Adipocyte (in vitro differentiated cells): ENCODE results near the gene DGAT2.
"Not testable (repeated sequence)": the region's sequence is repeated elsewhere in the genome, so short reads cannot be mapped to it uniquely, and the experiment has no call there.

Source experiments
- DNase-seq: peaks from one replicate; pipeline ENCODE4 v3.0.0-alpha.2; 2015; ENCODE audit warnings: low read depth
- H3K27me3 ChIP-seq: replicated peaks from 2 replicates; pipeline ENCODE4 v1.7.0; 2013; ENCODE audit warnings: mild to moderate bottlenecking, low read length, moderate library complexity; ENCODE audit not compliant: control insufficient read depth, insufficient read depth
- H3K36me3 ChIP-seq: 2 replicates; pipeline ENCODE4 v1.7.0; 2013; ENCODE audit warnings: low read length, mild to moderate bottlenecking, moderate library complexity; ENCODE audit not compliant: control insufficient read depth, insufficient read depth, severe bottlenecking
- H3K4me1 ChIP-seq: 2 replicates; pipeline ENCODE4 v1.7.0; 2013; ENCODE audit warnings: mild to moderate bottlenecking, low read length, moderate library complexity; ENCODE audit not compliant: control insufficient read depth, insufficient read depth
- H3K4me3 ChIP-seq: 2 replicates; pipeline ENCODE4 v1.7.0; 2013; ENCODE audit warnings: mild to moderate bottlenecking, low read length, moderate library complexity
- H3K9ac ChIP-seq: 2 replicates; pipeline ENCODE4 v1.7.0; 2013; ENCODE audit warnings: mild to moderate bottlenecking, low read length, moderate library complexity
- H3K9me3 ChIP-seq: 2 replicates; pipeline ENCODE4 v1.7.0; 2013; ENCODE audit warnings: mild to moderate bottlenecking, low read length, moderate library complexity; ENCODE audit not compliant: control insufficient read depth

Gene DGAT2

GRCh38 chr11:75733431-75734107 is 35.0 kb upstream of the DGAT2 start:
- H3K36me3 ChIP-seq = no peaks in the 10 kb centered on the region
- peak overlapping the region; percentile 22 for H3K9ac ChIP-seq
- peaks cover 30% of the 10 kb centered on the region for H3K4me1 ChIP-seq
- DNase-seq = peak; percentile 25
- no peak overlapping the region for H3K4me3 ChIP-seq
- no peaks in the 10 kb centered on the region for H3K27me3 ChIP-seq
- H3K9me3 ChIP-seq = no peaks in the 10 kb centered on the region

- no peak for DNase-seq
- Histone ChIP-seq H3K27me3 (no peaks in the 10 kb centered on the region), H3K4me3 (no peak overlapping the region), H3K4me1 (peaks cover 30% of the 10 kb centered on the region), H3K9me3 (no peaks in the 10 kb centered on the region), H3K9ac (no peak overlapping the region), H3K36me3 (no peaks in the 10 kb centered on the region)
Measured at GRCh38 chr11:75734491-75735180, 33.9 kb upstream of the DGAT2 start.

DNA sequence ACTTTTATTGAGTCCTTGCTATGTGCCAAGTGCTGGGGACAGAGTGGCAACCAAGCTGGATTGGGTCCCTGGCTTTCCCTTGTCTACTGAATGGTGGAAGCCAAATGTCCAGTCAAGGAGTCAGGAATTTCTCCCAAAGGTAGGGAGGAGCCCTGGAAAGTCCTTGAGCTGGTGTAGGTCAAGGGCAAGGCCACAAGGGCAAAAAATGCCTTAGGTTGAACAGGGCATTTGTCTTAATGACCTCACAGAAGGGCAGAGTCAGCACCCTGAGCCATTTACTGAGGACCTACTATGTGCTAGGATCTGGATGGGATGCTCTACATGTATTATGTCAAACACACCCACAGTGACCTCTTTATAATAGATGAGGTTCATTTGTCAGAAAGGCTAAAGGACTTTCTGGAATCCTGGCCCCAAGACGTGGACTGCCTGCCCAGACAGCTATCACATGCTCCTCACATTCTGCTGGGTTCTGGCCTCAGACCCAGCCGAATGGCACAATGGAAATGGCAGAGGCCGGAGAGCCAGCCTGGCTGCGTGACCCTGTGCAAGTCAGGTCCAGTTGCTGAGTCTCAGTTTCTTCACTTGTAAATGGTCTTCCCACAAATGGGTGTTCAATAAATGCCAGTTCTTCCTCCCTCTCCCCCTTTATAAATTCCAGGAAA is 33.3 kb upstream of the DGAT2 start:
- Histone ChIP-seq H3K9ac (no peak overlapping the region), H3K36me3 (no peaks in the 10 kb centered on the region), H3K4me1 (peaks cover 30% of the 10 kb centered on the region), H3K4me3 (no peak overlapping the region), H3K27me3 (no peaks in the 10 kb centered on the region), H3K9me3 (no peaks in the 10 kb centered on the region)
- no peak for DNase-seq

DNA sequence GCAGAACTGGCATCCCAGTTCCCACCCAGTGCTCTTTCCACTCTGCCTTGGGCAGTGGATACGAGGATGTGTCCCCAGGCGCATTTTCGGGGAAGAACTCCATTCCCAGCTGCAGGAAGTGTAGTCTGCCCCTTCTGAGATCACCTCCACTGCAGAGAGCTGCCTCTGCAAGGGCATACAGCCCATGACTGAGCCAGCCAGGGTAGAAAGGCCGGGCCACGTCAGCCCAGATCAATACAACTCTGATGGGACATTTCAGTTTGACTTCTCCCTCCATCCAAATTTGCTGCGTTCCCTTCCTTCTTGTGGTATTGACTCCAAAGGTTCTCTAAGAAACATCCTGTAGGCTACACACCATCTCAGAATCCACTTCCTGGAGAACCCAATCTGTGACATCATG is 31.3 kb upstream of the DGAT2 start:
- Histone ChIP-seq H3K36me3 (no peaks in the 10 kb centered on the region), H3K4me1 (peaks cover 30% of the 10 kb centered on the region), H3K9ac (no peak overlapping the region), H3K27me3 (no peaks in the 10 kb centered on the region), H3K9me3 (no peaks in the 10 kb centered on the region), H3K4me3 (no peak overlapping the region)
- DNase-seq = no peak

DNA sequence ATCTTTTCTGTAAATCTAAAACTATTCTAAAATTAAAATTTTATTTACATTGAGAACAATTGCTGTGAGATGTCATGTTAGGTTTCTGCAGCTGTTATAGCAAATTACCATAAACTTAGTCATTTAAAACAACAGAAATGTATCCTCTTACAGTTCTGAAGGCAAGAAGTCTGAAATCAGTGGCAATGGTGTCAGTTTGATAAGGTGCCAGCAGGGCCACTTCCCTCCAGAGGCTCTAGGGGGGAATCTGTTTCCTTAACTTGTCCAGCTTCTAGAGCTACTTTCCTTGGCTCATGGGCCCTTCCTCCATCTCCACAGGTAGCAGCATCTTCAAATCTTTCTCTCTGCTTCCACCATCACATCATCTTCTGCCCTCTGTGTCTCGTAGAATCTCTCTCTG is 27.9 kb upstream of the DGAT2 start:
- H3K4me3 ChIP-seq = no peak overlapping the region
- no peak overlapping the region for H3K9ac ChIP-seq
- H3K36me3 ChIP-seq = no peaks in the 10 kb centered on the region
- H3K9me3 ChIP-seq = no peaks in the 10 kb centered on the region
- DNase-seq = no peak
- peaks cover 23% of the 10 kb centered on the region for H3K4me1 ChIP-seq
- no peaks in the 10 kb centered on the region for H3K27me3 ChIP-seq

DNA sequence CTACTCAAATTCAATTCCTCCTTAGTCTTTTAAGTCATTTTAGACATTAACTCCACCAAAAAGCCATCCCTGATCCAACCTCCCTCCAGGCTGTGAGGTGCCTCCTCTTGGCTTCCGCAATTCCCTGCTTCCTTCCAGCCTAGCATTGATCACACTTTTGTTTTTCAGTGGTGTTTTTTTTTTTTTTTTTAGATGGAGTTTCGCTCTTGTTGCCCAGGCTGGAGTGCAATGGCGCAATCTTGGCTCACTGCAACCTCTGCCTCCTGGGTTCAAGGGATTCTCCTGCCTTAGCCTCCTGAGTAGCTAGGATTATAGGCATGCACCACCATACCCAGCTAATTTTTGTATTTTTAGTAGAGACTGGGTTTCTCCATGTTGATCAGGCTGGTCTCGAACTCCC is 25.4 kb upstream of the DGAT2 start:
- H3K4me3 ChIP-seq, DNase-seq, H3K9me3 ChIP-seq, H3K36me3 ChIP-seq, H3K27me3 ChIP-seq, H3K9ac ChIP-seq: not testable (repeated sequence)
- peaks cover 23% of the 10 kb centered on the region for H3K4me1 ChIP-seq

- Histone ChIP-seq H3K4me3 (no peak overlapping the region), H3K4me1 (peaks cover 23% of the 10 kb centered on the region), H3K27me3 (no peaks in the 10 kb centered on the region), H3K9me3 (no peaks in the 10 kb centered on the region), H3K9ac (peak overlapping the region; percentile 49), H3K36me3 (no peaks in the 10 kb centered on the region)
- no peak for DNase-seq
Measured at GRCh38 chr11:75743711-75744563, 24.6 kb upstream of the DGAT2 start.

DNA sequence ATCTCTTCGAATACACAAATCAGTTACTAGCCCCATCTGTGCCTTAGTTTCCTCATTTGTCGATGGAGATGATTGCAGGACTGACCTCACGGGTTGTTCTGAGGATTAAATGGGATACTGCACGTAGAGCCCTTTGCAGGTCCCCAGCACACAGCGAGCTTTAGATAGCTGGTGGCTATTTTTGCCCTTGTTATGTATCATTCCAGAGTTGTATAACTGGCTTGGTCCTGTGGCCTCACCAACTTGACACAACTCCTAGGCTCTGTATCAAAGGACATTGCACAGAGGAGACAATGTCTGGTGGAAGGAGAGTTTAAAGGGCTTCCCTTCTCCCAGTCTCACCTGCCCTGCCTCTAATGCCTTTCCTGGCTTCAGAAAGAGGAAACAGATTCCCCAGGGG is 22.8 kb upstream of the DGAT2 start:
- H3K36me3 ChIP-seq = no peaks in the 10 kb centered on the region
- no peaks in the 10 kb centered on the region for H3K27me3 ChIP-seq
- peaks cover 23% of the 10 kb centered on the region for H3K4me1 ChIP-seq
- no peaks in the 10 kb centered on the region for H3K9me3 ChIP-seq
- no peak overlapping the region for H3K9ac ChIP-seq
- DNase-seq = no peak
- no peak overlapping the region for H3K4me3 ChIP-seq

DNA sequence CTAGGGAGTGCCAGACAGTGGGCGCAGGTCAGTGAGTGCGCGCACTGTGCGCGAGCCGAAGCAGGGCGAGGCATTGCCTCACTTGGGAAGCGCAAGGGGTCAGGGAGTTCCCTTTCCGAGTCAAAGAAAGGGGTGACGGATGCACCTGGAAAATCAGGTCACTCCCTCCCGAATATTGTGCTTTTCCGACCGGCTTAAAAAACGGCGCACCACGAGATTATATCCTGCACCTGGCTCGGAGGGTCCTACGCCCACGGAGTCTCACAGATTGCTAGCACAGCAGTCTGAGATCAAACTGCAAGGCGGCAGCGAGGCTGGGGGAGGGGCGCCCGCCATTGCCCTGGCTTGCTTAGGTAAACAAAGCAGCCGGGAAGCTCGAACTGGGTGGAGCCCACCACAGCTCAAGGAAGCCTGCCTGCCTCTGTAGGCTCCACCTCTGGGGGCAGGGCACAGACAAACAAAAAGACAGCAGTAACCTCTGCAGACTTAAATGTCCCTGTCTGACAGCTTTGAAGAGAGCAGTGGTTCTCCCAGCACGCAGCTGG is 19.8 kb upstream of the DGAT2 start:
- peaks cover 13% of the 10 kb centered on the region for H3K4me1 ChIP-seq
- H3K36me3 ChIP-seq, H3K9ac ChIP-seq, H3K4me3 ChIP-seq, H3K9me3 ChIP-seq, DNase-seq, H3K27me3 ChIP-seq: not testable (repeated sequence)

GRCh38 chr11:75754933-75755332 is 13.6 kb upstream of the DGAT2 start:
- H3K9me3 ChIP-seq, H3K27me3 ChIP-seq, H3K4me3 ChIP-seq, DNase-seq, H3K36me3 ChIP-seq, H3K4me1 ChIP-seq, H3K9ac ChIP-seq: not testable (repeated sequence)

GRCh38 chr11:75757651-75758050 is 10.9 kb upstream of the DGAT2 start:
- Histone ChIP-seq H3K4me3 (no peak overlapping the region), H3K4me1 (peaks cover 37% of the 10 kb centered on the region), H3K9ac (no peak overlapping the region), H3K36me3 (no peaks in the 10 kb centered on the region), H3K9me3 (no peaks in the 10 kb centered on the region), H3K27me3 (no peaks in the 10 kb centered on the region)
- DNase-seq = no peak
